GM23338 (cell line): ENCODE data around the gene CDHR5.

Experiments used
- CREB1 ChIP-seq: fragments of 250-450 bp; sonication (Bioruptor Pico); IDR thresholded peaks from 2 replicates; pipeline ENCODE4 v1.5.0; 2020; ENCODE audit warnings: low read depth, mild to moderate bottlenecking, moderate library complexity
- EZH2 ChIP-seq: fragments of 200-600 bp; sonication (generic); IDR thresholded peaks from one replicate; pipeline ENCODE4 v1.8.0; 2017; ENCODE audit warnings: antibody characterized with exemption, mild to moderate bottlenecking, low read depth; ENCODE audit not compliant: unreplicated experiment
- EZH2phosphoT487 ChIP-seq: fragments of 200-600 bp; sonication (generic); IDR thresholded peaks from one replicate; pipeline ENCODE4 v1.8.1; 2018; ENCODE audit warnings: antibody characterized with exemption; ENCODE audit not compliant: unreplicated experiment
- JUNB ChIP-seq: IDR thresholded peaks from one replicate; pipeline ENCODE4 v1.6.1; 2016; ENCODE audit warnings: antibody characterized with exemption; ENCODE audit not compliant: unreplicated experiment
- NANOG ChIP-seq: IDR thresholded peaks from 2 replicates; pipeline ENCODE4 v1.6.1; 2016; ENCODE audit warnings: antibody characterized with exemption, borderline replicate concordance
- POLR2AphosphoS5 ChIP-seq: IDR thresholded peaks from 2 replicates; pipeline ENCODE4 v1.6.1; 2016; ENCODE audit warnings: antibody characterized with exemption, low read depth
- STAT1 ChIP-seq: IDR thresholded peaks from one replicate; pipeline ENCODE4 v1.6.1; 2016; ENCODE audit warnings: antibody characterized with exemption; ENCODE audit not compliant: unreplicated experiment
- ZNF331 ChIP-seq: fragments of 250-450 bp; sonication (Bioruptor Pico); IDR thresholded peaks from 2 replicates; pipeline ENCODE4 v1.5.0; 2020; ENCODE audit warnings: low read depth, mild to moderate bottlenecking, moderate library complexity
- TF ChIP-seq, protein P1 (sequence below), 2 experiments: fragments of 200-600 bp in 1 of 2; sonication (generic) in 1 of 2; conservative IDR thresholded peaks; 2 replicates each; pipeline versions ENCODE4 v1.5.1 to v1.6.1; 2016 to 2017; ENCODE audit warnings: antibody characterized with exemption in 2 of 2, low read depth in 2 of 2, mild to moderate bottlenecking in 2 of 2, moderate library complexity in 1 of 2
- TF ChIP-seq, protein P2 (sequence below): IDR thresholded peaks from one replicate; pipeline ENCODE4 v1.6.1; 2018; ENCODE audit warnings: antibody characterized with exemption; ENCODE audit not compliant: unreplicated experiment
- TF ChIP-seq, protein P3 (sequence below): IDR thresholded peaks from 2 replicates; pipeline ENCODE4 v1.6.1; 2016; ENCODE audit warnings: antibody characterized with exemption
- TF ChIP-seq, protein P4 (sequence below): fragments of 250-450 bp; sonication (Bioruptor Pico); IDR thresholded peaks from 2 replicates; pipeline ENCODE4 v1.5.0; 2020; ENCODE audit warnings: mild to moderate bottlenecking, moderate library complexity

DNA sequence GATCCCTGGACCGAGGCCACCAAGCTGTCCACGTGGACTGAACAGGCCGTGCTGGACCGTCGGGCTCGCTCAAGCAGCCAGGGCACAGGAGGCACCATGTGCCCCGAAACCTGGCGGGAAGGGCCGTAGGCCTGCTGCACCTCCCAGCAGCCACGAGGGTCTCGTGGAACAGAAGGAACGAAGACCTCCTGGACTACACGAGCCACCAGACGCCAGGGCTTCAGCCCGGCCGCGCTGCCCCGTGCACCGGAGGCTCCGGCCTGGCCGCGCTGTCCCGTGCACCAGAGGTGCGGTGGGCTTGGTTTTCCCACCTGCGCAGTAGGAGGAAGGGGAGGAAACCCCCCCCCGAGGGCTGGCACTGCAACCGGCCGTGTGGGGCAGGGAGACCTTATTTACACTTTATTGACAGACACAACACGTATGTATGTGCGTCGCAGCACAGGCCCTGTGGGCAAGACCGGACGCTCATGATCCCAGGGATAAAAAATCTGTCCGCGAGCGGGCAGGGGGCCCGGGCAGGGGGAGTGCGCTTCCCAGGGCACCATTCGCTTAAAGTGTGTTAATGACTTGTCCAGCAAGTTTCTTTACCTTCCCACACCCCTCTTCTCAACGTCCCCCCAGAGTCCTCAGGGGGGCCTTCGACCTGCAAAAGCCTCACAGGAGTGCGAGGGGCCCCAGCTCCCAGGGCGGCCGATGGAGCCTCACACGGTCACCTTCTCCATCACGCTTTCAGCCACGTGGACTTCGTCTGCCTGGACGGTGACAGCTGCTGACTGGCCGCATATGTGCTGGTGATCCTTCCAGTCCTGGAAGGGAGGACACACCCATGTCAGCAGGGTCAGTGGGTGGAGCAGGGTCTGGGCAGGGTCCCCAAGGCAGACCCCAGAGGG lies 19.3 kb upstream of the CDHR5 start:
- no peak for TF ChIP-seq EZH2
- TF ChIP-seq, protein P1, sequence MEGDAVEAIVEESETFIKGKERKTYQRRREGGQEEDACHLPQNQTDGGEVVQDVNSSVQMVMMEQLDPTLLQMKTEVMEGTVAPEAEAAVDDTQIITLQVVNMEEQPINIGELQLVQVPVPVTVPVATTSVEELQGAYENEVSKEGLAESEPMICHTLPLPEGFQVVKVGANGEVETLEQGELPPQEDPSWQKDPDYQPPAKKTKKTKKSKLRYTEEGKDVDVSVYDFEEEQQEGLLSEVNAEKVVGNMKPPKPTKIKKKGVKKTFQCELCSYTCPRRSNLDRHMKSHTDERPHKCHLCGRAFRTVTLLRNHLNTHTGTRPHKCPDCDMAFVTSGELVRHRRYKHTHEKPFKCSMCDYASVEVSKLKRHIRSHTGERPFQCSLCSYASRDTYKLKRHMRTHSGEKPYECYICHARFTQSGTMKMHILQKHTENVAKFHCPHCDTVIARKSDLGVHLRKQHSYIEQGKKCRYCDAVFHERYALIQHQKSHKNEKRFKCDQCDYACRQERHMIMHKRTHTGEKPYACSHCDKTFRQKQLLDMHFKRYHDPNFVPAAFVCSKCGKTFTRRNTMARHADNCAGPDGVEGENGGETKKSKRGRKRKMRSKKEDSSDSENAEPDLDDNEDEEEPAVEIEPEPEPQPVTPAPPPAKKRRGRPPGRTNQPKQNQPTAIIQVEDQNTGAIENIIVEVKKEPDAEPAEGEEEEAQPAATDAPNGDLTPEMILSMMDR (conservative IDR thresholded peaks at IDR 0.05; ENCODE audit: low read depth in 2 of 2) = no peak
- no peak for TF ChIP-seq POLR2AphosphoS5
- TF ChIP-seq, protein P2, sequence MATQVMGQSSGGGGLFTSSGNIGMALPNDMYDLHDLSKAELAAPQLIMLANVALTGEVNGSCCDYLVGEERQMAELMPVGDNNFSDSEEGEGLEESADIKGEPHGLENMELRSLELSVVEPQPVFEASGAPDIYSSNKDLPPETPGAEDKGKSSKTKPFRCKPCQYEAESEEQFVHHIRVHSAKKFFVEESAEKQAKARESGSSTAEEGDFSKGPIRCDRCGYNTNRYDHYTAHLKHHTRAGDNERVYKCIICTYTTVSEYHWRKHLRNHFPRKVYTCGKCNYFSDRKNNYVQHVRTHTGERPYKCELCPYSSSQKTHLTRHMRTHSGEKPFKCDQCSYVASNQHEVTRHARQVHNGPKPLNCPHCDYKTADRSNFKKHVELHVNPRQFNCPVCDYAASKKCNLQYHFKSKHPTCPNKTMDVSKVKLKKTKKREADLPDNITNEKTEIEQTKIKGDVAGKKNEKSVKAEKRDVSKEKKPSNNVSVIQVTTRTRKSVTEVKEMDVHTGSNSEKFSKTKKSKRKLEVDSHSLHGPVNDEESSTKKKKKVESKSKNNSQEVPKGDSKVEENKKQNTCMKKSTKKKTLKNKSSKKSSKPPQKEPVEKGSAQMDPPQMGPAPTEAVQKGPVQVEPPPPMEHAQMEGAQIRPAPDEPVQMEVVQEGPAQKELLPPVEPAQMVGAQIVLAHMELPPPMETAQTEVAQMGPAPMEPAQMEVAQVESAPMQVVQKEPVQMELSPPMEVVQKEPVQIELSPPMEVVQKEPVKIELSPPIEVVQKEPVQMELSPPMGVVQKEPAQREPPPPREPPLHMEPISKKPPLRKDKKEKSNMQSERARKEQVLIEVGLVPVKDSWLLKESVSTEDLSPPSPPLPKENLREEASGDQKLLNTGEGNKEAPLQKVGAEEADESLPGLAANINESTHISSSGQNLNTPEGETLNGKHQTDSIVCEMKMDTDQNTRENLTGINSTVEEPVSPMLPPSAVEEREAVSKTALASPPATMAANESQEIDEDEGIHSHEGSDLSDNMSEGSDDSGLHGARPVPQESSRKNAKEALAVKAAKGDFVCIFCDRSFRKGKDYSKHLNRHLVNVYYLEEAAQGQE = no peak
- TF ChIP-seq EZH2phosphoT487 = no peak
- no peak for TF ChIP-seq CREB1
- no peak for TF ChIP-seq JUNB
- no peak for TF ChIP-seq STAT1
- TF ChIP-seq, protein P3, sequence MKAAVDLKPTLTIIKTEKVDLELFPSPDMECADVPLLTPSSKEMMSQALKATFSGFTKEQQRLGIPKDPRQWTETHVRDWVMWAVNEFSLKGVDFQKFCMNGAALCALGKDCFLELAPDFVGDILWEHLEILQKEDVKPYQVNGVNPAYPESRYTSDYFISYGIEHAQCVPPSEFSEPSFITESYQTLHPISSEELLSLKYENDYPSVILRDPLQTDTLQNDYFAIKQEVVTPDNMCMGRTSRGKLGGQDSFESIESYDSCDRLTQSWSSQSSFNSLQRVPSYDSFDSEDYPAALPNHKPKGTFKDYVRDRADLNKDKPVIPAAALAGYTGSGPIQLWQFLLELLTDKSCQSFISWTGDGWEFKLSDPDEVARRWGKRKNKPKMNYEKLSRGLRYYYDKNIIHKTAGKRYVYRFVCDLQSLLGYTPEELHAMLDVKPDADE = no peak
- TF ChIP-seq NANOG = no peak
- TF ChIP-seq ZNF331 (CRISPR knock-in tag) = no peak
- TF ChIP-seq, protein P4, sequence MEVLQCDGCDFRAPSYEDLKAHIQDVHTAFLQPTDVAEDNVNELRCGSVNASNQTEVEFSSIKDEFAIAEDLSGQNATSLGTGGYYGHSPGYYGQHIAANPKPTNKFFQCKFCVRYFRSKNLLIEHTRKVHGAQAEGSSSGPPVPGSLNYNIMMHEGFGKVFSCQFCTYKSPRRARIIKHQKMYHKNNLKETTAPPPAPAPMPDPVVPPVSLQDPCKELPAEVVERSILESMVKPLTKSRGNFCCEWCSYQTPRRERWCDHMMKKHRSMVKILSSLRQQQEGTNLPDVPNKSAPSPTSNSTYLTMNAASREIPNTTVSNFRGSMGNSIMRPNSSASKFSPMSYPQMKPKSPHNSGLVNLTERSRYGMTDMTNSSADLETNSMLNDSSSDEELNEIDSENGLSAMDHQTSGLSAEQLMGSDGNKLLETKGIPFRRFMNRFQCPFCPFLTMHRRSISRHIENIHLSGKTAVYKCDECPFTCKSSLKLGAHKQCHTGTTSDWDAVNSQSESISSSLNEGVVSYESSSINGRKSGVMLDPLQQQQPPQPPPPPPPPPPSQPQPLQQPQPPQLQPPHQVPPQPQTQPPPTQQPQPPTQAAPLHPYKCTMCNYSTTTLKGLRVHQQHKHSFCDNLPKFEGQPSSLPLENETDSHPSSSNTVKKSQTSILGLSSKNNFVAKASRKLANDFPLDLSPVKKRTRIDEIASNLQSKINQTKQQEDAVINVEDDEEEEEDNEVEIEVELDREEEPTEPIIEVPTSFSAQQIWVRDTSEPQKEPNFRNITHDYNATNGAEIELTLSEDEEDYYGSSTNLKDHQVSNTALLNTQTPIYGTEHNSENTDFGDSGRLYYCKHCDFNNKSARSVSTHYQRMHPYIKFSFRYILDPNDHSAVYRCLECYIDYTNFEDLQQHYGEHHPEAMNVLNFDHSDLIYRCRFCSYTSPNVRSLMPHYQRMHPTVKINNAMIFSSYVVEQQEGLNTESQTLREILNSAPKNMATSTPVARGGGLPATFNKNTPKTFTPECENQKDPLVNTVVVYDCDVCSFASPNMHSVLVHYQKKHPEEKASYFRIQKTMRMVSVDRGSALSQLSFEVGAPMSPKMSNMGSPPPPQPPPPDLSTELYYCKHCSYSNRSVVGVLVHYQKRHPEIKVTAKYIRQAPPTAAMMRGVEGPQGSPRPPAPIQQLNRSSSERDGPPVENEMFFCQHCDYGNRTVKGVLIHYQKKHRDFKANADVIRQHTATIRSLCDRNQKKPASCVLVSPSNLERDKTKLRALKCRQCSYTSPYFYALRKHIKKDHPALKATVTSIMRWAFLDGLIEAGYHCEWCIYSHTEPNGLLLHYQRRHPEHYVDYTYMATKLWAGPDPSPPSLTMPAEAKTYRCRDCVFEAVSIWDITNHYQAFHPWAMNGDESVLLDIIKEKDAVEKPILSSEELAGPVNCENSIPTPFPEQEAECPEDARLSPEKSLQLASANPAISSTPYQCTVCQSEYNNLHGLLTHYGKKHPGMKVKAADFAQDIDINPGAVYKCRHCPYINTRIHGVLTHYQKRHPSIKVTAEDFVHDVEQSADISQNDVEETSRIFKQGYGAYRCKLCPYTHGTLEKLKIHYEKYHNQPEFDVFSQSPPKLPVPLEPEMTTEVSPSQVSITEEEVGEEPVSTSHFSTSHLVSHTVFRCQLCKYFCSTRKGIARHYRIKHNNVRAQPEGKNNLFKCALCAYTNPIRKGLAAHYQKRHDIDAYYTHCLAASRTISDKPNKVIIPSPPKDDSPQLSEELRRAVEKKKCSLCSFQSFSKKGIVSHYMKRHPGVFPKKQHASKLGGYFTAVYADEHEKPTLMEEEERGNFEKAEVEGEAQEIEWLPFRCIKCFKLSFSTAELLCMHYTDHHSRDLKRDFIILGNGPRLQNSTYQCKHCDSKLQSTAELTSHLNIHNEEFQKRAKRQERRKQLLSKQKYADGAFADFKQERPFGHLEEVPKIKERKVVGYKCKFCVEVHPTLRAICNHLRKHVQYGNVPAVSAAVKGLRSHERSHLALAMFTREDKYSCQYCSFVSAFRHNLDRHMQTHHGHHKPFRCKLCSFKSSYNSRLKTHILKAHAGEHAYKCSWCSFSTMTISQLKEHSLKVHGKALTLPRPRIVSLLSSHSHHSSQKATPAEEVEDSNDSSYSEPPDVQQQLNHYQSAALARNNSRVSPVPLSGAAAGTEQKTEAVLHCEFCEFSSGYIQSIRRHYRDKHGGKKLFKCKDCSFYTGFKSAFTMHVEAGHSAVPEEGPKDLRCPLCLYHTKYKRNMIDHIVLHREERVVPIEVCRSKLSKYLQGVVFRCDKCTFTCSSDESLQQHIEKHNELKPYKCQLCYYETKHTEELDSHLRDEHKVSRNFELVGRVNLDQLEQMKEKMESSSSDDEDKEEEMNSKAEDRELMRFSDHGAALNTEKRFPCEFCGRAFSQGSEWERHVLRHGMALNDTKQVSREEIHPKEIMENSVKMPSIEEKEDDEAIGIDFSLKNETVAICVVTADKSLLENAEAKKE (CRISPR knock-in tag) = no peak
